Measurements from ENCODE around the gene LTV1. TPM values are rescaled to one million over a fixed set of nuclear protein-coding genes. Genes with fewer than 3 reads are reported as not detected.
A peak's percentile ranks its signal among the peaks of the same experiment; 100 is the strongest.

Gene LTV1
- total RNA-seq, 2 experiments from 2014 or later: 27.0 to 28.5 TPM

- H3K4me1 ChIP-seq (ENCODE audit: insufficient read depth, low read length): peaks cover 9% of the 10 kb centered on the region
- POLR2A ChIA-PET: no interaction called here
- no peak for TF ChIP-seq CTCF (IDR thresholded peaks at IDR 0.05)
- DNase-seq: no peak
- ATAC-seq (ENCODE audit: poor library complexity): no peak
- no peaks in the 10 kb centered on the region for H3K36me3 ChIP-seq (ENCODE audit: insufficient read depth, low read length)
- CTCF ChIA-PET: no interaction called here
- Mint-ChIP-seq H3K4me3 (no peak overlapping the region), H3K27ac (no peak overlapping the region), H3K4me1 (ENCODE audit: low read depth) (peaks cover 7% of the 10 kb centered on the region), H3K27me3 (no peaks in the 10 kb centered on the region), H3K36me3 (ENCODE audit: low read depth) (peaks cover 8% of the 10 kb centered on the region), H3K9me3 (no peaks in the 10 kb centered on the region)
- no peak overlapping the region for H3K4me3 ChIP-seq (ENCODE audit: low read length)
- H3K27me3 ChIP-seq (ENCODE audit: control insufficient read depth in 1 of 2, insufficient read depth in 2 of 2, low read length in 2 of 2): no peaks in the 10 kb centered on the region
- intact Hi-C loops (cut with DNase I, micrococcal nuclease): no loop called here
- no peaks in the 10 kb centered on the region for H3K9me3 ChIP-seq (ENCODE audit: control insufficient read depth in 1 of 2, insufficient read depth in 1 of 2, low read length in 2 of 2)
- no peak overlapping the region for H3K27ac ChIP-seq (ENCODE audit: low read depth in 1 of 2, low read length in 2 of 2)
These were observed 4.7 kb upstream of the LTV1 start for GRCh38 chr6:143838395-143838794.

GRCh38 chr6:143839196-143839595 lies 3.9 kb upstream of the LTV1 start:
- no peak overlapping the region for H3K27ac ChIP-seq (ENCODE audit: low read depth in 1 of 2, low read length in 2 of 2)
- Mint-ChIP-seq H3K9me3 (no peaks in the 10 kb centered on the region), H3K27ac (no peak overlapping the region), H3K36me3 (ENCODE audit: low read depth) (peaks cover 16% of the 10 kb centered on the region), H3K4me3 (no peak overlapping the region), H3K4me1 (ENCODE audit: low read depth) (peaks cover 15% of the 10 kb centered on the region), H3K27me3 (no peaks in the 10 kb centered on the region)
- H3K36me3 ChIP-seq (ENCODE audit: insufficient read depth, low read length): no peaks in the 10 kb centered on the region
- ChIA-PET CTCF (no interaction called here), POLR2A (no interaction called here)
- H3K9me3 ChIP-seq (ENCODE audit: control insufficient read depth in 1 of 2, insufficient read depth in 1 of 2, low read length in 2 of 2): no peaks in the 10 kb centered on the region
- no peak overlapping the region for H3K4me3 ChIP-seq (ENCODE audit: low read length)
- H3K4me1 ChIP-seq (ENCODE audit: insufficient read depth, low read length): peaks cover 17% of the 10 kb centered on the region
- intact Hi-C loops (cut with DNase I, micrococcal nuclease): no loop called here
- H3K27me3 ChIP-seq (ENCODE audit: control insufficient read depth in 1 of 2, insufficient read depth in 2 of 2, low read length in 2 of 2): no peaks in the 10 kb centered on the region
- ATAC-seq (ENCODE audit: poor library complexity) (no peak), DNase-seq (no peak)
- TF ChIP-seq CTCF (IDR thresholded peaks at IDR 0.05): no peak

GRCh38 chr6:143840595-143841265 lies 2.4 kb upstream of the LTV1 start:
- no peak for ATAC-seq (ENCODE audit: poor library complexity)

More at GRCh38 chr6:143840595-143841265, 2.4 kb upstream of the LTV1 start:
- intact Hi-C loops (cut with DNase I, micrococcal nuclease): loop anchor here (5.0 to 10.0 kb wide), 9 partner anchors 222 to 1693 kb away; partner anchors contain the start of genes ADAT2 (in 2 of the 2), PEX3 (in 2 of the 2), AIG1 (in 1 of the 2) and NMBR (in 1 of the 2)
- peaks cover 23% of the 10 kb centered on the region for H3K4me1 ChIP-seq (ENCODE audit: insufficient read depth, low read length)
- ChIA-PET CTCF (no interaction called here), POLR2A (interaction anchor here (0.6 kb wide), 1 partner anchor 1663 kb away, joined by 3 read pairs; no protein-coding TSS in a partner anchor)
- no peaks in the 10 kb centered on the region for H3K27me3 Mint-ChIP-seq
- no peak for TF ChIP-seq CTCF (IDR thresholded peaks at IDR 0.05)
- peaks cover 8% of the 10 kb centered on the region for H3K36me3 ChIP-seq (ENCODE audit: insufficient read depth, low read length)
- no peak overlapping the region for H3K27ac ChIP-seq (ENCODE audit: low read depth in 1 of 2, low read length in 2 of 2)
- H3K27ac Mint-ChIP-seq: peak overlapping the region; percentile 66
- peaks cover 23% of the 10 kb centered on the region for H3K4me1 Mint-ChIP-seq (ENCODE audit: low read depth)
- peaks cover 30% of the 10 kb centered on the region for H3K36me3 Mint-ChIP-seq (ENCODE audit: low read depth)
- no peak for DNase-seq
- no peaks in the 10 kb centered on the region for H3K27me3 ChIP-seq (ENCODE audit: control insufficient read depth in 1 of 2, insufficient read depth in 2 of 2, low read length in 2 of 2)
- H3K9me3 Mint-ChIP-seq: no peaks in the 10 kb centered on the region
- no peaks in the 10 kb centered on the region for H3K9me3 ChIP-seq (ENCODE audit: control insufficient read depth in 1 of 2, insufficient read depth in 1 of 2, low read length in 2 of 2)
- H3K4me3 ChIP-seq (ENCODE audit: low read length): no peak overlapping the region
- H3K4me3 Mint-ChIP-seq: peak overlapping the region; percentile 72

All from CD4-positive, alpha-beta T cell (primary cell).